C4-2B (cell line): ENCODE data around the gene TMOD1.

Experiments
- ZFX ChIP-seq: fragments of 450-650 bp; IDR thresholded peaks from 2 replicates; pipeline ENCODE4 v1.6.1; 2017
- TF ChIP-seq, protein P1 (sequence below): fragments of 450-650 bp; conservative IDR thresholded peaks from 2 replicates; pipeline ENCODE4 v1.5.1; 2017; ENCODE audit warnings: mild to moderate bottlenecking

DNA sequence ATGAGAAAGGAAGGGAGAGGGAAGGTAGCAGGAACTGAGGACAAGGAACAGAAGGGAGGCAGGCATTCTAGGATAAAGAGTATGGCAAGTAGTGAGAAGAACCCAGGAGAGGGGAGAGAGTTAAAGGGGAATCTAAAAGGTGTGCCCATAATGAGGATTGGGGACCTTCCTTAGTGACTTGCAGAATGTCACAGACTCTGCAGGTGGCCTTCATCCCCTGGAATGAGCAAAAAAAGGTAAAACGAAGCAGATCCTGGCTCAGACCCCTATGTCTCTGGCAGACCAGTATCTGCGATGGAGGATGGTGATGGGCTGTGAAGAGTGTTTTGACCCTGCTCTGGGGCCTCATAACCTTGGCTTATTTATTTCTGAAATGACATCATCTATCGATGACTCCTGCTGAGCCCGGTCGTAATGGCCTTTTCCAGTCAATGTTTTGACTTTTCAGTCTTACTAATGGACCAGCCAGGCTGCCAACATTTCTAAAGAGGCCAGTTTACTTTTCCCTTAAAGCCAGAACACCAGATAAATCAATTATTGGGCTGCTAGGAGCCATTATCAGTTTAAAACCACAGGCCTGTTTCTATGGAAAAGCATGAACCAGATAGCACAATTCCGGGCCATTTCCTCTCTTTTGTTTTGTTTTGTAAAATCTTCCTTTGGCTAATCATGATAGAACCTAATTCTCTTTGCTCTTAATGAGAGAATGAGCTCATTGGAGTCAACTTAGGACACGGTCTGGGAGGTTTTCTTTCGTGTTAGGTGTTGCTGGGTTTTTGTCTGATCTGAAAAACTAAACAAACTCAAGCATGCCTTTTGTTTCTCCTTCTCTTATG, 3.1 kb downstream of the TMOD1 start:
- TF ChIP-seq, protein P1, sequence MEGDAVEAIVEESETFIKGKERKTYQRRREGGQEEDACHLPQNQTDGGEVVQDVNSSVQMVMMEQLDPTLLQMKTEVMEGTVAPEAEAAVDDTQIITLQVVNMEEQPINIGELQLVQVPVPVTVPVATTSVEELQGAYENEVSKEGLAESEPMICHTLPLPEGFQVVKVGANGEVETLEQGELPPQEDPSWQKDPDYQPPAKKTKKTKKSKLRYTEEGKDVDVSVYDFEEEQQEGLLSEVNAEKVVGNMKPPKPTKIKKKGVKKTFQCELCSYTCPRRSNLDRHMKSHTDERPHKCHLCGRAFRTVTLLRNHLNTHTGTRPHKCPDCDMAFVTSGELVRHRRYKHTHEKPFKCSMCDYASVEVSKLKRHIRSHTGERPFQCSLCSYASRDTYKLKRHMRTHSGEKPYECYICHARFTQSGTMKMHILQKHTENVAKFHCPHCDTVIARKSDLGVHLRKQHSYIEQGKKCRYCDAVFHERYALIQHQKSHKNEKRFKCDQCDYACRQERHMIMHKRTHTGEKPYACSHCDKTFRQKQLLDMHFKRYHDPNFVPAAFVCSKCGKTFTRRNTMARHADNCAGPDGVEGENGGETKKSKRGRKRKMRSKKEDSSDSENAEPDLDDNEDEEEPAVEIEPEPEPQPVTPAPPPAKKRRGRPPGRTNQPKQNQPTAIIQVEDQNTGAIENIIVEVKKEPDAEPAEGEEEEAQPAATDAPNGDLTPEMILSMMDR, result no peak
- no peak for TF ChIP-seq ZFX
